Panc1 (cell line): ENCODE data around the gene LTB4R.

Experiments used
- POLR2AphosphoS5 ChIP-seq: IDR thresholded peaks from 2 replicates; pipeline ENCODE4 v1.6.1; 2012; ENCODE audit warnings: mild to moderate bottlenecking, low read depth, low read length, moderate library complexity
- TF ChIP-seq, protein P1 (sequence below): fragments of 450-650 bp; IDR thresholded peaks from 2 replicates; pipeline ENCODE4 v1.5.1; 2017; ENCODE audit warnings: mild to moderate bottlenecking

DNA sequence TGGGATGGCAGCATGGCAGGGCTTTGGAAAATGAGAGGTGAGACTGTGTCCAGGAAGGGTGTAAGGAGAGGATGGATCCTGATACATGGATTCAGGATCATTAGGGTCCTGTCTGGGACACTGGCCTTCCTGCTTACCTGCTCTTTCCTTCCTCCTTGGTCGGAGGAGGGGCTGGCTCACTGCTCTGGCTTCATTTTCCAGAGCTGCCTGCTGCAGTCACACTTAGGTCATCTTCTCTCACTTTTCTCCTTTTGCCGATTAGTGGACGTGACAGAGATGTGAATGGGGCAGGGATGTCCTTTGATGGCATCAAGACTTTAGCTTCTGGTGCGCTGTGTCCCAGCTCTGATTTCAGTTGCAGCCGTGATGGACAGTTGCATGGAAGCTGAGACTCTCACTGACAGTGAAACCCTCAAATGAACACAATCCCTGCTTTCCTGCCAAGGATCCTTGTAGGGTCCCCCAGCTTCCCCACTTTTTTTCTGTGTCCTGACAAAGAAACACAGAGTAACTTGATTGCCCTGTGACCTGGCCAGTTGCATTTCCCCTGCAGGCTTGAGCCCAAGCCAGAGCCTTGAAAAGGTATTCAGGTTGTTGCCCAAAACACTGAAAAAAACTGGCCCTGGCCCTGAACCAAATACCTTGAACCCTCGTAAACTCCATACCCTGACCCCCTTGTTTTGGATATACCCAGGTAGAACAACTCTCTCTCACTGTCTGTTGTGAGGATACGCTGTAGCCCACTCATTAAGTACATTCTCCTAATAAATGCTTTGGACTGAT is 2.8 kb upstream of the LTB4R start:
- TF ChIP-seq, protein P1, sequence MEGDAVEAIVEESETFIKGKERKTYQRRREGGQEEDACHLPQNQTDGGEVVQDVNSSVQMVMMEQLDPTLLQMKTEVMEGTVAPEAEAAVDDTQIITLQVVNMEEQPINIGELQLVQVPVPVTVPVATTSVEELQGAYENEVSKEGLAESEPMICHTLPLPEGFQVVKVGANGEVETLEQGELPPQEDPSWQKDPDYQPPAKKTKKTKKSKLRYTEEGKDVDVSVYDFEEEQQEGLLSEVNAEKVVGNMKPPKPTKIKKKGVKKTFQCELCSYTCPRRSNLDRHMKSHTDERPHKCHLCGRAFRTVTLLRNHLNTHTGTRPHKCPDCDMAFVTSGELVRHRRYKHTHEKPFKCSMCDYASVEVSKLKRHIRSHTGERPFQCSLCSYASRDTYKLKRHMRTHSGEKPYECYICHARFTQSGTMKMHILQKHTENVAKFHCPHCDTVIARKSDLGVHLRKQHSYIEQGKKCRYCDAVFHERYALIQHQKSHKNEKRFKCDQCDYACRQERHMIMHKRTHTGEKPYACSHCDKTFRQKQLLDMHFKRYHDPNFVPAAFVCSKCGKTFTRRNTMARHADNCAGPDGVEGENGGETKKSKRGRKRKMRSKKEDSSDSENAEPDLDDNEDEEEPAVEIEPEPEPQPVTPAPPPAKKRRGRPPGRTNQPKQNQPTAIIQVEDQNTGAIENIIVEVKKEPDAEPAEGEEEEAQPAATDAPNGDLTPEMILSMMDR: peak; percentile 69
- no peak for TF ChIP-seq POLR2AphosphoS5
